GM19043 (cell line): ENCODE results near the gene VSIG10L.

Experiments used
- ATAC-seq: cut with Tn5 transposase; IDR thresholded peaks from one replicate; pipeline ENCODE4 v1.9.1; 2021; ENCODE audit warnings: low read depth; ENCODE audit not compliant: unreplicated experiment

VSIG10L gene

GRCh38 chr19:51341976-51342580 lies at the start of gene VSIG10L:
TSS of gene VSIG10L (minus strand) at chr19:51342139. CDS start at chr19:51342124, 15 bp downstream.
- ATAC-seq, result no peak

GRCh38 chr19:51391073-51391611 lies 49.2 kb upstream of the VSIG10L start:
- no peak for ATAC-seq

GRCh38 chr19:51389143-51389542 lies 47.2 kb upstream of the VSIG10L start:
- ATAC-seq, result no peak

GRCh38 chr19:51387924-51388389 lies 46.0 kb upstream of the VSIG10L start, which contains the start of gene LIM2:
TSS of gene LIM2 (minus strand) at chr19:51387974. CDS start at chr19:51387443, 531 bp downstream.
- no peak for ATAC-seq

GRCh38 chr19:51386882-51387520 lies 45.1 kb upstream of the VSIG10L start:
- no peak for ATAC-seq

GRCh38 chr19:51382004-51382403 lies 40.1 kb upstream of the VSIG10L start:
- ATAC-seq, result no peak

- no peak for ATAC-seq
Measured at GRCh38 chr19:51380379-51380778, 38.4 kb upstream of the VSIG10L start.

GRCh38 chr19:51377422-51377821 lies 35.5 kb upstream of the VSIG10L start:
- ATAC-seq, result no peak

- ATAC-seq, result no peak
Measured at GRCh38 chr19:51375504-51376221, 33.7 kb upstream of the VSIG10L start.

- ATAC-seq, result peak; percentile 39
Measured at GRCh38 chr19:51372649-51373504, 30.9 kb upstream of the VSIG10L start, which contains the start of gene NKG7. TSS of gene NKG7 (minus strand) at chr19:51372654. CDS start at chr19:51372535, 119 bp downstream.

GRCh38 chr19:51372021-51372648 lies 30.2 kb upstream of the VSIG10L start:
- ATAC-seq, result no peak

- no peak for ATAC-seq
Measured at GRCh38 chr19:51371186-51371690, 29.3 kb upstream of the VSIG10L start.

GRCh38 chr19:51370230-51370629 lies 28.3 kb upstream of the VSIG10L start:
- no peak for ATAC-seq

GRCh38 chr19:51368366-51369282 lies 26.7 kb upstream of the VSIG10L start, which contains the start of gene CLDND2:
TSS of gene CLDND2 (minus strand) at chr19:51369003. CDS start at chr19:51368577, 426 bp downstream.
- ATAC-seq, result no peak

GRCh38 chr19:51367565-51368365 lies 25.8 kb upstream of the VSIG10L start:
- peak; percentile 78 for ATAC-seq

GRCh38 chr19:51367255-51367564 lies 25.3 kb upstream of the VSIG10L start:
- no peak for ATAC-seq

- peak; percentile 38 for ATAC-seq
Measured at GRCh38 chr19:51366389-51367254, 24.7 kb upstream of the VSIG10L start.
